Skeletal muscle cell (primary cell): ENCODE measurements around the gene CDYL2.

Experiments used
- DNase-seq: peaks from one replicate; pipeline ENCODE4 v3.0.0-alpha.2; 2010; ENCODE audit warnings: low read depth
- H3K4me3 ChIP-seq: 2 replicates; pipeline ENCODE4 v1.5.1; 2011; ENCODE audit warnings: low read depth, mild to moderate bottlenecking, control low read depth, low read length, moderate library complexity

CDYL2 gene

GRCh38 chr16:80717611-80718010 lies 86.8 kb downstream of the CDYL2 start:
- H3K4me3 ChIP-seq = no peak overlapping the region
- DNase-seq = no peak

- H3K4me3 ChIP-seq = no peak overlapping the region
Observed at GRCh38 chr16:80716564-80717139, 87.7 kb downstream of the CDYL2 start.

GRCh38 chr16:80711406-80711805 lies 93.0 kb downstream of the CDYL2 start:
- DNase-seq = no peak
- no peak overlapping the region for H3K4me3 ChIP-seq

More at GRCh38 chr16:80716564-80717139, 87.7 kb downstream of the CDYL2 start:
- DNase-seq = no peak

GRCh38 chr16:80710918-80711317 lies 93.5 kb downstream of the CDYL2 start:
- H3K4me3 ChIP-seq = no peak overlapping the region
- no peak for DNase-seq

- DNase-seq = no peak
- H3K4me3 ChIP-seq = no peak overlapping the region
Observed at GRCh38 chr16:80708823-80709222, 95.6 kb downstream of the CDYL2 start.

GRCh38 chr16:80707686-80708085 lies 96.7 kb downstream of the CDYL2 start:
- H3K4me3 ChIP-seq = no peak overlapping the region
- no peak for DNase-seq

GRCh38 chr16:80705596-80705995 lies 98.8 kb downstream of the CDYL2 start:
- DNase-seq = no peak
- no peak overlapping the region for H3K4me3 ChIP-seq

- no peak for DNase-seq
- no peak overlapping the region for H3K4me3 ChIP-seq
Observed at GRCh38 chr16:80704751-80705505, 99.5 kb downstream of the CDYL2 start.

- DNase-seq = no peak
Observed at GRCh38 chr16:80703131-80704071, 101.0 kb downstream of the CDYL2 start.

GRCh38 chr16:80702696-80703095 lies 101.7 kb downstream of the CDYL2 start:
- H3K4me3 ChIP-seq = no peak overlapping the region
- no peak for DNase-seq

More at GRCh38 chr16:80703131-80704071, 101.0 kb downstream of the CDYL2 start:
- no peak overlapping the region for H3K4me3 ChIP-seq

- H3K4me3 ChIP-seq = no peak overlapping the region
- DNase-seq = no peak
Observed at GRCh38 chr16:80700558-80700957, 103.8 kb downstream of the CDYL2 start.

GRCh38 chr16:80695020-80695419 lies 109.4 kb downstream of the CDYL2 start:
- no peak for DNase-seq
- no peak overlapping the region for H3K4me3 ChIP-seq

GRCh38 chr16:80693553-80693952 lies 110.8 kb downstream of the CDYL2 start:
- no peak overlapping the region for H3K4me3 ChIP-seq
- DNase-seq = no peak

GRCh38 chr16:80692270-80692669 lies 112.1 kb downstream of the CDYL2 start:
- H3K4me3 ChIP-seq = no peak overlapping the region
- no peak for DNase-seq

GRCh38 chr16:80691111-80691741 lies 113.2 kb downstream of the CDYL2 start:
- no peak overlapping the region for H3K4me3 ChIP-seq
- no peak for DNase-seq

GRCh38 chr16:80689487-80689886 lies 114.9 kb downstream of the CDYL2 start:
- no peak for DNase-seq

GRCh38 chr16:80687606-80688005 lies 116.8 kb downstream of the CDYL2 start:
- no peak overlapping the region for H3K4me3 ChIP-seq
- no peak for DNase-seq

More at GRCh38 chr16:80689487-80689886, 114.9 kb downstream of the CDYL2 start:
- no peak overlapping the region for H3K4me3 ChIP-seq

GRCh38 chr16:80684906-80685305 lies 119.5 kb downstream of the CDYL2 start:
- H3K4me3 ChIP-seq = no peak overlapping the region
- no peak for DNase-seq

- DNase-seq = no peak
- H3K4me3 ChIP-seq = no peak overlapping the region
Observed at GRCh38 chr16:80684136-80684765, 120.1 kb downstream of the CDYL2 start.
